ENCODE data around the gene IFNAR1.

The IFNAR1 gene

DNA sequence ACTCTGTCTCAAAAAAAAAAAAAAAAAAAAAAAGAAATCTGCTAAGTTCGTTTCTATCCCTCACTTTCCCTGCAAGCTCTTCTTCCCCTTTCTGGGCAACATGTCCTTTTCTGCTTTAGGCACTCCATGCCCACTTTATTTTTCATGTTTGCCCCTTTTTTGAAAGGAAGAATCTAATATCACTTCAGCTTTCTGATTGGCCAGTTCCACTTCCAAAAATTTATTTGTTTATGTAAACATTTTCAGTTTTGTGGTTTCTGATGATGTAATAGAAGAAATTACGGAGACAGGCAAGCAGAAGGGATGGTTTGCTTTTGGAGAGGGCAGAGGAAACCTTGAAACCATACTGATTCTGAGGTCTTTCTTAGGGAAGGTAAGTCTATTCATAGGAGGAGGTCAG, 15.1 kb downstream of the IFNAR1 start:
- in situ Hi-C loops (cut with HindIII; ENCODE audit: low sequenced_read_pairs), result loop anchor here (10.0 kb wide), 1 partner anchor 145 kb away; no protein-coding TSS in a partner anchor

DNA sequence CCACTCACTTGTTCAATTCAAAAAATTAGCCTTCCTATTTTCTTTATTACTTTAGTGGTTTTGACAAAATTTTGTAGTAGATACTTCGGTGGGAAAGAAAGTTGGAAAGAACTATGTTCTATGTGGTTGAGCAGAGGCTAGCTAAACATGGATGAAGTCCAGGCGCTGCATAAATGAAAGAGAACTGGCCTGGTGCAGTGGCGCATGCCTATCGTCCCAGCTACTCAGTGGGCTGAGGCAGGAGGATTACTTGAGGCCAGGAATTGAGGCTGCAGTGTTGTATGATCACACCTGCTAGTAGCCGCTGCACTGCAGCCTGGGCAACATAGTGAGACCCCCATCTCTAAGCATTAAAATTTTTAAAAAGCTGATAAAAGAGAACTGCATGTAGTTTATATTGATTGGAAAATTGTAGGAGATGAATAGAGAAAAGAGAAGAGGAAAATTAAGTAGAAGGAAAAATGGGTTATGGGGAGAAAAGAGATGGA, 21.0 kb downstream of the IFNAR1 start:
- in situ Hi-C loops (cut with HindIII; ENCODE audit: low sequenced_read_pairs), result loop anchor here (5.0 to 10.0 kb wide), 2 partner anchors 33 to 151 kb away; no protein-coding TSS in a partner anchor

DNA sequence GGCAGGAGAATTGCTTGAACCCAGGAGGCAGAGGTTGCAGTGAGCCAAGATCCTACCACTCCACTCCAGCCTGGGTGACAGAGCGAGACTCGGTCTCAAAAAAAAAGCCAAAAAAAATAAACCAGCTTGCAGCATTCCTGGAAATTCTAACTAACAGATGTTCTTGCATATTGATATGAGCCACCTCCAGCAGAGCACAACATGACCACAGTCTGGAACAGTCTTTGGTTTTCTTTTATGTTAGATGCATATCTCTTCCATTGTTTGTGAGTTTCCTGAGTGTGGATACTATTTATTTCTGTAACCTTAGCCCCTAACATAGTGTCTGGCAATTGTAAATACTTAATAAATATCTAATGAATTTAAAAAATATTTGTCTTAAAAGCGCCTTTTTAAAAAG, 23.9 kb downstream of the IFNAR1 start:
- in situ Hi-C loops (cut with HindIII; ENCODE audit: low sequenced_read_pairs), result loop anchor here (5.0 to 10.0 kb wide), 2 partner anchors 36 to 154 kb away; no protein-coding TSS in a partner anchor

DNA sequence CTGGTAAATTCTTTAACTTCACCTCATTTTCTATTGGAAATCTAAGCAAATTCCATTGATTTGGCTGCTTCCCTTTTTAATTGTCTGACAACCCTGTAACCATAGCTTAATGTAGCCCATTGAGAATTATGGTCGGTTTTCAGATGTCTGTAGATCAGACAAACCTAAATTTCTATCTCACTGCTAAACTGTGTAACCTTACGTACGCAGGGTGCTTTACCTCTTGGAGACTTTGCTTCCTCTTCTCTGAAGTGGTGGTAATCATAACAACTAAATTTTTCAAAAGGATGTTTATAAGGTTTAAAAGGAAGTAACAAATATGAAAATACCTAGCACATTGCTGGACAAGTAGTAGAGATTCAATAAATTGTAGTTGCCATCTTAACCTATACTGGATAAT, 25.9 kb downstream of the IFNAR1 start:
- in situ Hi-C loops (cut with HindIII; ENCODE audit: low sequenced_read_pairs), result loop anchor here (10.0 kb wide), 1 partner anchor 516 kb away; no protein-coding TSS in a partner anchor

DNA sequence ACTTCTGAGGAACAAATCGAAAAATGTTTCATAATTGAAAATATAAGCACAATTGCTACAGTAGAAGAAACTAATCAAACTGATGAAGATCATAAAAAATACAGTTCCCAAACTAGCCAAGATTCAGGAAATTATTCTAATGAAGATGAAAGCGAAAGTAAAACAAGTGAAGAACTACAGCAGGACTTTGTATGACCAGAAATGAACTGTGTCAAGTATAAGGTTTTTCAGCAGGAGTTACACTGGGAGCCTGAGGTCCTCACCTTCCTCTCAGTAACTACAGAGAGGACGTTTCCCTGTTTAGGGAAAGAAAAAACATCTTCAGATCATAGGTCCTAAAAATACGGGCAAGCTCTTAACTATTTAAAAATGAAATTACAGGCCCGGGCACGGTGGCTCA, 30.6 kb downstream of the IFNAR1 start:
- in situ Hi-C loops (cut with HindIII; ENCODE audit: low sequenced_read_pairs), result loop anchor here (10.0 kb wide), 1 partner anchor 521 kb away; no protein-coding TSS in a partner anchor

DNA sequence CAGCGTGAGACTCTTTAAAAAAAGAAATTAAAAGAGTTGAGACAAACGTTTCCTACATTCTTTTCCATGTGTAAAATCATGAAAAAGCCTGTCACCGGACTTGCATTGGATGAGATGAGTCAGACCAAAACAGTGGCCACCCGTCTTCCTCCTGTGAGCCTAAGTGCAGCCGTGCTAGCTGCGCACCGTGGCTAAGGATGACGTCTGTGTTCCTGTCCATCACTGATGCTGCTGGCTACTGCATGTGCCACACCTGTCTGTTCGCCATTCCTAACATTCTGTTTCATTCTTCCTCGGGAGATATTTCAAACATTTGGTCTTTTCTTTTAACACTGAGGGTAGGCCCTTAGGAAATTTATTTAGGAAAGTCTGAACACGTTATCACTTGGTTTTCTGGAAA, 31.2 kb downstream of the IFNAR1 start:
- in situ Hi-C loops (cut with HindIII; ENCODE audit: low sequenced_read_pairs), result loop anchor here (10.0 kb wide), 1 partner anchor 521 kb away; no protein-coding TSS in a partner anchor

DNA sequence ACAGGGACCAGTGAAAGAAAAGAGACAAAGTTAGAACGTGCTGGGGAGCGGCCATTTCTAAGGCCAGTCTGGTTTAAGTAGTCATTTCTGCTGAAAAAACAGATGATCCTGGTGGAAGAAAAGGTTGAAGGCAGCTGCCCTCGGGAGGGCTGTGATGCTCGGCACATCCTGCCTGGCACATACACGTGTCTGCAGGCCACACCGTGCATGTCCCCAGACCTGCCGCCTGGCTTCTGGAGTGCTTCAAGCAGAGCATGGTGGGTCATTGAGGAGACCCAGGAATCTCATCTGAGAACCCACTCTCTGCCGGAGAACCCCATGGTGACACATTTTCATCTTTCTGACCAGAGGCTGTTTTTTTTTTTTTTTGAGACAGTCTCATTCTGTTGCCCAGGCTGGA, 32.4 kb downstream of the IFNAR1 start:
- in situ Hi-C loops (cut with HindIII; ENCODE audit: low sequenced_read_pairs), result loop anchor here (10.0 kb wide), 1 partner anchor 522 kb away; no protein-coding TSS in a partner anchor

DNA sequence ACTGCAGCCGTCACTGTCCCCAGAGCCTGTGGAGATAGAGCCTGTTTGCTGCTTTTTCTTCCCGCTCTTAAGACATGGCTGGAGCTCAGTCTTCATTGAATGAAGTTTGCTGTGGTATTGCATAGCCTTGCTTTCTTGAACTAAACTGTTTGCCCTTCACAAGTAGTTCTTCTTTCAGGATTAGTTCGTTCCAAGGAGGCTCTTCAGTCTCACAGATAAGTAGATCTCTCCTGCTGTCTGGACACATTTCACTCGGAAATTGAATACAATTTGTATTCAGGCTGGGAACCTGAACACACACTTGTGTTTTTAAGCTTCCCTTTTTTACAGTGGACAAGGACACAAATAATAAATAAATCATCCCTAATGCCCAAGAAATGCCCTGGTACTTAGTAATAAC, 34.7 kb downstream of the IFNAR1 start:
- in situ Hi-C loops (cut with HindIII; ENCODE audit: low sequenced_read_pairs), result loop anchor here (10.0 kb wide), 1 partner anchor 525 kb away; no protein-coding TSS in a partner anchor

DNA sequence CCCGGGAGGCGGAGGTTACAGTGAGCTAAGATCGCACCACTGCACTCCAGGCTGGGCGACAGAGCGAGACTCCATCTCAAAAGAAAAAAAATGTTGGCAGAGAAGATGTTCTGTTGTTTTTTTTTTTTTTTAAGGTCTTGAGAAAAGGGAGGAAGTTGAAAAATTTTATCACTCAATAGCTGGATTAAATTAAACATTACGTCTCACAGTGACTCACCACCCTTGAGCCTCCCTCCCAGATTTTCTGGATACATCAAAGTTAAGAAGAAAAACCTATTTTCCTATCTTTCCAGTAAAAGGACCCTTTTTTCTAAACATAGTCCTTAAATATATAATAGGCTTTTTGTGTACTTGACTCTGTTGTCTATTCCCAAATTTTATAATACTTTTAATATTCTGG, 35.5 kb downstream of the IFNAR1 start:
- in situ Hi-C loops (cut with HindIII; ENCODE audit: low sequenced_read_pairs), result loop anchor here (5.0 kb wide), 1 partner anchor 52 kb away; no protein-coding TSS in a partner anchor

DNA sequence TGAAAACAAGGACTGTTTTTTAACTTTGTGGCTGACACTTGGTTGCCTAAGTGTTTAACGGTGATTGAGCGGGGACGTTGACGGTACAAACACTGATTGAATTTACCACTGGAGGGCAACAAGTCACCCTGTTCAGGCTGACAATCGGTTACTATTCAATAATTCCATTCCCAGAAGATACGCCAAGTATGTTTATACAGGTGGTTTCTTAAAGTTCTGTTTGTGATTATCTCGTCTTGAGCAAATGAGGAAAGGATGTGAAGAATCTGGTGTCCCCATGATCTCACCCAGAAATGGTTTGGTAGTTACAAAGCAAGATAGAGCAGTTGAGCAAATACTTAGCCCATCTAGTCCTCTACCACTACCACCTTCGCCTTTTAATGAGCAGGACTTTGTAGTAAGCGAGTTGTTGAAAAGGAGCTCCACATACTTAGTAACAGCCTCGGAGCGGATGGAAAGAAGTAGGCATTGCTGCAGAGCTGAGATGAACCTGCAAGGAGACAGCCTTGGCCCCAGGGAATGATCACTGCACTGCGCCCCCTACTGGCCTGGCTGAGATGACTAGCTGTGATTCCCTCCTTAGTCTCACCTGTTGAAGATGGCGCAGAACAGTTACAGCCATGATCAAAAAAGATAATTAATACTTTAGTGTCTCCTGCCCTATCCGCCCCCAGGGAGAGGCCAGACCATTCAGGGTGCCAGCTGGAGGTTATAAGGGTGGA, 36.3 kb downstream of the IFNAR1 start:
- in situ Hi-C loops (cut with HindIII; ENCODE audit: low sequenced_read_pairs), result loop anchor here (5.0 kb wide), 1 partner anchor 51 kb away; no protein-coding TSS in a partner anchor

DNA sequence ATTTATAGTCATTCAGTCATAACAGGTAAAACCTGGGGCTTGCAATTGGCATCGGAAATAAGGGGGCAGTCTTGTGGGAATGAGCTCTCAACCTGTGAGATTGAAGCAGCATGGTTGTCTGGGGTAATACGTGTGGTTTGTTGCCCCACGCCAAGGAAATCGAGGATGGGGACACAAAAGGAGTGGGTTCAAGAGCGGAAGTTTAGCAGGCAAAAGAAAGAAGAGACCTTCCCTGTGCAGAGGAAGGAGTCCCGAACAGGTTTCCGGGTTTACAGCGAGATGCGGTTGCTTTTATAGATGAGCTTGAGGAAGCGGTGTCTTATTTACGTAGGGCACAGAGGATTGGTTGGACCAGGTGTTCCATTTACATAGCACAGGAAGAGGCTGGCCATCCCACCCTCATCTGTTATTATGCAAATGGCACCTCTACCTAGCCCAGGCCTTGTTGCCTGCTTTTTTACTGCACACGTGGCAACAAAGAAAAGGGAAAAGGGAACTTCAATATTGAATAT, 37.3 kb downstream of the IFNAR1 start:
- in situ Hi-C loops (cut with HindIII; ENCODE audit: low sequenced_read_pairs), result loop anchor here (5.0 kb wide), 1 partner anchor 50 kb away; no protein-coding TSS in a partner anchor

DNA sequence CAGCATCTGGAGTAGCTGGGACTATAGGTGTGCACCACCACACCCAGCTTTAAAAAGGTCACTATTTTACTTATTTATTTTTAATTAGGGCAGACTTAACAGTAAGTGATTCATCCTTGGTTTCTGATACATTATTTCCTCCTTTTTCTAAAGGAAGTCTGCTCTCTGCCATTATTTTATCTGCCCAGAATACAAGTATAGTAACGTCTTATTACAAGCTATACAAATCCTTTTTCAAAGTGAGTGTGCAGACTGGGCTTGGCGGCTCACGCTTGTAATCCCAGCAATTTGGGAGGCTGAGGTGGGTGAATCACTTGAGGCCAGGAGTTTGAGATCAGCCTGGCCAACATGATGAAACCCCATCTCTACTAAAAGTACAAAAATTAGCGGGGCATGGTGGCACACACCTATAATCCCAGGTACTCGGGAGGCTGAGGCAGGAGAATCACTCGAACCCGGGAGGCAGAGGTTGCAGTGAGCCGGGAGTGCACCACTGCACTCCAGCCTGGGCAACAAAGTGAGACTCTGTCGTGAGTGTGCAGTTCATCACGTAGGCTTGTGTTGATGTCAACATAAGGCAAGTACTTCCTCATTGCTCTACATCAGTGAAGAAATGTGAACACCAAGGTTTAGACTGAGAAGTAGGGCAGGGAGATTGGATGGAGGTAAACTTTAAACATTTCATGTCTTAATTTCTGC, 39.3 kb downstream of the IFNAR1 start:
- in situ Hi-C loops (cut with HindIII; ENCODE audit: low sequenced_read_pairs), result loop anchor here (5.0 kb wide), 1 partner anchor 48 kb away; no protein-coding TSS in a partner anchor

DNA sequence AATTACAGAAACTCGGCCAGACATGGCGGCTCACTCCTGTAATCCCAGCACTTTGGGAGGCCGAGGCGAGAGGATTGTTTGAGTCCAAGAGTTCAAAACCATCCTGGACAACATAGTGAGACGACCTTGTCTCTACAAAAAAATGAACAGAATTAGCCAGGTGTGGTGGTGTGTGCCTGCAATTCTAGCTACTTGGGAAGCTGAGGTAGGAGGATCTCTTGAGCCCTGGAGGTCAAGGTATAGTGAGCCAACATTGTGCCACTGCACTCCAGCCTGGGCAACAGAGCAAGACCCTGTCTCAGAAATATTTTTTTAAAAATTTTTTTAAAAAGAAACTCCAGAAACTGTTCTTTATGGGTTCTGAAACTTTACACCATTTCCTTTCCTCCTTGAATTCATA, 40.1 kb downstream of the IFNAR1 start:
- in situ Hi-C loops (cut with HindIII; ENCODE audit: low sequenced_read_pairs), result loop anchor here (5.0 kb wide), 1 partner anchor 47 kb away; no protein-coding TSS in a partner anchor

DNA sequence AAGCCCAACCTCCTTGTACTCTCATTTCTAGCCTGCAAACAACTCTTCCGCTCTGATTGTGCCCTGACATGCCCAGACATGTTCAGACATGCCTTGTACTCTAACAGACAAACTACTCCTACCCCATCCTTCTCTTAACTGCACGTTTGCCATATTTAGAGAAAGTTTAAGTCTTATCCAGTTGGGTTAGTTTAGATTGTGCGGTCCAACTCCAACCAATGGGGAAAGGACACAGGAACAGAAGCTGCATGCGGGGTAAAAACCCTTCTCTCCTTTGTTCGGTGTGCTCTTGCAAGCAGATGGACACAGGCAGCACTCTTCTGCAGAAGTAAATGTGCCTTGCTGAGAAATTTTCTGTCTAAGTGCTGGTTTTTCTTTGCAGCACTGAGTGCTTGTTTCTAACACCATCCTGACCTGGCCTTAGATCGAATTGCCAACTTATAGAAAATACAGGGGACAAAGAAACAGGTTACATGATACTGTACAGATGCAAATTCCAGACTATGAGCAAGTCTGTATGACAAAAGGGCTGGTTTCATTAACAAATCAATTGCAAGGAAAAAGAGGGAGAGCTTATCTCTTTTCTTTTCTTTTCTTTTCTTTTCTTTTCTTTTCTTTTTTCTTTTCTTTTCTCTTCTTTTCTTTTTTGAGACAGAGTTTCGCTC, 42.7 kb downstream of the IFNAR1 start:
- in situ Hi-C loops (cut with HindIII; ENCODE audit: low sequenced_read_pairs), result no loop called here

DNA sequence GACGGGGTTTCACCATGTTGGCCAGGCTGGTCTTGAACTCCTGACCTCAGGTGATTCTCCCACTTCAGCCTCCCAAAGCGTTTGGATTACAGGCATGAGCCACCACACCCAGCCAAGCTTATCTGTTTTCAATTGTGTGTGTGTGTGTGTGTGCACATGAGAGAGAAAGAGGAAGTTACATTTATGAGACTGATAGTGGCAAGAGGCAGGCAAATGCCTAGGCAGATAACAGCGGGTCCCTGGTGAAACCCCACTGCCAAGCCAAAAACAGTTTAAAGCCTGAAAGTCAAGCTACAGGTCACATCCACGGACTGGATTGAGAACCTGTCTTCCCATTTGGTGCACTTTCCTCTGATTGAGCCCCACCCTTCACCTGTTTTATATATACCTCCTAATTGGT, 43.4 kb downstream of the IFNAR1 start:
- in situ Hi-C loops (cut with HindIII; ENCODE audit: low sequenced_read_pairs), result no loop called here

DNA sequence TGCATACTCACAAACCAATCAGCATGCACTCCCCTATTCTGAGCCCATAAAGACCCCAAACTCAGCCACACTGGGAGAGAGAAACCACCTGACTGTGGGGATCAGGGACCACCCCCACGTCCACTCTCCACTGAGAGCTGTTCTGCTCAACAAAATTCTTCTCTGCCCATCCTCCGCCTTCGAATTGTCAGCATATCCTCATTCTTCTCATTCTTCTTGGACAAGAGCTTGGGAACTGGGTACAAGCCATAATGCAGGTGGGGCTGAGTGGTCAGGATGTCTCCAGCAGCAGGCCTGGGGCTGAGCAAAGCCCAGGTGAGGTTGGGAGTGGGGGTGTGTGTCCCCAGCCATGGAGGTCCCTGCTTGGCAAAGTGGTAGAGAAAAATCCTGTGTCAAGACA, 43.8 kb downstream of the IFNAR1 start:
- in situ Hi-C loops (cut with HindIII; ENCODE audit: low sequenced_read_pairs), result no loop called here

DNA sequence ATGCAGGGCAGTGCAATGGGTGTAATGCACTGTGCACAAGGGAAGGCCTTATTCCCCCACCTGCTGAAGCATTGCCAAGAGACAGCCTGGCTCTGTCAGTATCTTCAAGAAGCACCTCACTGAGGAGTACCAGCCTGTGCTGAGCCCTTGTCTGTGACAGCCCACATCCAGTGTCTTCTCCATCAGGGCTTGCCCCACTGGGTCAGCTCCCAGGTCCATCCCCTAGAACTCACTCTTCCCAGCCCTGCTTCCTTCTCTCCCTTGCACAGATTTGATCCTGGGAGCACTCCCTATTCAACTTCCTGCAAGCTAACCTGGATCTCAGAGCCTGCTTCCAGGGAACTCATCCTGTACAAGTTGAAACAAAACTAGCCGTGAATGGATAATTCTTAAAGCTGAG, 44.8 kb downstream of the IFNAR1 start:
- in situ Hi-C loops (cut with HindIII; ENCODE audit: low sequenced_read_pairs), result no loop called here

DNA sequence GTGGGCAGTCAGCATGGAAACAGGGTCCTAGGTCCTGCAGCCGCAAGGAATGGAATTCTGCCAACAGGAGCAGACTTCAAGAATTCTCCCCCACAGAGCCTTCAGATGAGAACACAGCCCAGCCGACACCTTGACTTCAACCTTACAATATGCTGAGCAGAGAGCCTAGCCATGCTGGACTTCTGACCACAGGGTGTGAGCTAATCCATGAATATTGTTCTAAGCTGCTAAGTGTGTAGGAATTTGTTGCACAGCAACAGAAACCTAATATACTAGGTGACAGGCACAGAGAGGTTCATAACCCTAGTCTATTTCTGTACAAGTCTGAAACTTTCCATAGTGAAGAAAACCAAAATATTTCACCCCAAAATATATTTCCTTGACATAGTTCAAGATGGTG, 45.5 kb downstream of the IFNAR1 start:
- in situ Hi-C loops (cut with HindIII; ENCODE audit: low sequenced_read_pairs), result no loop called here

DNA sequence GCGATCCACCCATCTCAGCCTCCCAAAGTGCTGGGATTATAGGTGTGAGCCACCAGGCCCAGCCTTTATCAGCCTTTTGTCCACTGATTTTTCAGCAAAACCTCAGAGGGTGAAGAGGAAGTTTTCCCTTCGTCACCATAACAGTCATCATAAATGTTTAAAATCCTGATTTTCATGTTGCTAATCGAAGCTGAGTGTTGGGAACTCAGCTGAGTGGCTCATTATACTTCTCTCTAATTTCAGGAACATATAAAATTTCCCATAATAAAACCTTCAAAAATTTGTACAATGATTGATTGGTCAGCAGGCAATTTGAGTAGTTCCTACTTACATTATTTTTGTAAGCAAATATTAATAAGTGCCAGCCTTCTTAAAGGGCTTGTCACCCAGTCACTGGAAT, 46.6 kb downstream of the IFNAR1 start:
- in situ Hi-C loops (cut with HindIII; ENCODE audit: low sequenced_read_pairs), result no loop called here

DNA sequence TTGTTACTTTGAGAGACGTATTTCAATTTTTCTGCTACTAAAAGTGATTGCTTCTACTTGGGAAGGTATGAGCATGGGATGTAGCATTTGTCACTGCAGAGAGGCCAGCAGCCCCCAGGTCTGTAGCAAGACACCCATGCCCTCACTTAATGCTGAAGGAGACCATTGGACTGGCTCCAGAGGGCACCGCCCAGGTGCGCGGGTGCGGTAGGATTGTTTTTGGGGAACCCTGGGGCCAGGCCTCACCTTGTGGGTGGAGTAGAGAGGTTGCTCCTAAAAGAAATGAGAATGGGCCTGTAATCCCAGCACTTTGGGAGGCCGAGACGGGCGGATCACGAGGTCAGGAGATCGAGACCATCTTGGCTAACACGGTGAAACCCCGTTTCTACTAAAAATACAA, 47.8 kb downstream of the IFNAR1 start:
- in situ Hi-C loops (cut with HindIII; ENCODE audit: low sequenced_read_pairs), result no loop called here

DNA sequence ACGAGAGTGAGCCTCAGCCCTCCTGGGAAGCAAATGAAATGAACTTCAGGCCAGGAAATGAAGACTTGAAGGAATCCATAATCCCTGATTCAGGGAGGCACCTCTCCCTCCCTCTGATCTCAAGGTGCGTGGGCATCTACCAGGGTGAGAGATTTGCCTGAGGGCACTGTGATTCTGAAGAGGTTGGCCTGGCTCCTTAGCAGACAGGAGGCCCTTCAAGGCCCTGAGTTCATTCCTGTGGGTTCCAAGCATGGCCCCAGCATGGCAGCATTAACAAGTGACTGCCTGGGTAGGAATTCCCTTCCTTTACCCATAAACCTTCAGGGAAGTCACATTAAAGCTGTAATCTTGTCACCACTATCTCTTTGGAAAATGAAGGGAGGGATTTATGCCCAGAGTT, 48.7 kb downstream of the IFNAR1 start:
- in situ Hi-C loops (cut with HindIII; ENCODE audit: low sequenced_read_pairs), result no loop called here

Measured in endothelial cell of hepatic sinusoid (primary cell).